ENCODE data around the gene VWA2.
"Not testable (repeated sequence)": the region's sequence is repeated elsewhere in the genome, so short reads cannot be mapped to it uniquely, and the experiment has no call there.

The VWA2 gene

DNA sequence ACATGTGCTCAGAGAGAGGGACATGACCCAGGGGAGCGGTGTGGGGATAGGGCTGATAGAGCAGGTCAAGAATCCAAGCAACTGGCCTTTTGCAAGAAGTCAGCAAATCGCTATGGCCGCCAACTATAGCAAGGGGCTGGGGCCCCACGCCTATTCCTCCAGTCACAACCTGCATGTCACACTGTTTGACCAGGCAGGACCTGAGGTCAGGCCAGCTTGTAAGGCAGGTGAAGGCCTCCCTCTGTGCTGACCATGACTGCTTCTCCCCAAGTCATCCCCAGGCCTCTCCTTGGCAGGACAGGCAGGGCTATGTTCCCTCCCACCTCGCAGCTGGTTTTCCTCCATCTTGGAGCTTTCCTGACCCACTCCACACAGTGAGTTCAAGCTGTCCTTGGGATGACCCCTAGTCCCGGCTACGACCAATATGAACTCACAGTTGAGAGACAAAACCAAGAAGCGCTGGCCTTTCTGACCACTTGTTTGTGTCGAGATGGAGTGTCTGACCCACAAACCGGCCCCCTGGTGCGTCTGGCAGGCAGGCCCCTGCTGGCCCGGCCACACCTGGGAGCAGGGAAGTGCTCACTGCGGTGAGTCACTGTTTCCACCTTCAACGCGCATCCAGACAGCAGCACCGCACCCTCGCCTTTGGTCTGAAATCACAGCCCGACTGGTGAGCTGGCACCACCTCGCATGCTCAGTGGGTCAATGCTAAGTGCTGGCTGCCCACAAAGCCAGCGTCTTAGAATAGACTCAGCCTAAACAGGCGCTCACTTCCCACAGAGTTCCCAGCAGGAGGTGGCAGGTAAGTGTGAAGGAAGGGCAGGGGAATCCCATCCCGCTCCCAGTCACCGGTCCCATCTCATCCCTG, 81.4 kb downstream of the VWA2 start:
- no peak for DNase-seq

GRCh38 chr10:114322344-114322743, 83.3 kb downstream of the VWA2 start:
- DNase-seq, result no peak

DNA sequence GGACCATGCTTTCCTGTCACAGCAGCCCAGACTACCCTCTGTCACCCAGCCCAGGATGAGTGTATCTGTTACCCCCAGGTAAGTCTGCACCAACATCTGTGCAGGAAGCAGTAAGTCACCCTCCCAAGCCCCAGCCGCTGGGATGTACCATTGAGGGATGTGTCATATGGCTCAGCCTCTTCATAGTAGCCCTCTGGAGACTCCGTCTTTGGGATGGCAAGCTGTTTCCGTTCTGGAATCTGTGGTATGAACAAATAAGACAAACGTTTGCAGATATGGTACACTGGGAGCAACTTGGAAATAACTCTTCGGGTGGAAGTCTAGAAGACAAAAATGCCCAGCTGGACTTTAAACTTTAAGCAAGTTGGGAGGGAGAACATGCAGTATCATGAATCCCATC, 84.0 kb downstream of the VWA2 start:
- no peak for DNase-seq

DNA sequence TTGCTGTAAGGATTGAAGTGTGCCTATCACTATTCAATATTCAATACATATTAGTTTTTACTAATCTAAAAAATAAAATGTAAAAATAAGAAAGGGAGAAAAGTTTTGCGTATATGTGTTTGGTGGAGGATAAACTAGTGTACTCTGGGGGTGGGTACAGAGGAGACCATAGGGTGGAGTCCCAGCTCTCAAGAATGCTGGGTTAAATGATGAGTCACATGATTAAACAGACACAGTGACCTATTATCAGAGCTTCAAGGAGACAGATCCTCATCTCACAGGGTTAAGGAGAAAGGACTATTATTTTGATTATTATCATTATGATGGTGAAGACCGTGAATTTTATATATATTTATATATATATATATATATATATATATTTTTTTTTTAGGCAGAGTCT, 87.7 kb downstream of the VWA2 start:
- DNase-seq, result no peak

DNA sequence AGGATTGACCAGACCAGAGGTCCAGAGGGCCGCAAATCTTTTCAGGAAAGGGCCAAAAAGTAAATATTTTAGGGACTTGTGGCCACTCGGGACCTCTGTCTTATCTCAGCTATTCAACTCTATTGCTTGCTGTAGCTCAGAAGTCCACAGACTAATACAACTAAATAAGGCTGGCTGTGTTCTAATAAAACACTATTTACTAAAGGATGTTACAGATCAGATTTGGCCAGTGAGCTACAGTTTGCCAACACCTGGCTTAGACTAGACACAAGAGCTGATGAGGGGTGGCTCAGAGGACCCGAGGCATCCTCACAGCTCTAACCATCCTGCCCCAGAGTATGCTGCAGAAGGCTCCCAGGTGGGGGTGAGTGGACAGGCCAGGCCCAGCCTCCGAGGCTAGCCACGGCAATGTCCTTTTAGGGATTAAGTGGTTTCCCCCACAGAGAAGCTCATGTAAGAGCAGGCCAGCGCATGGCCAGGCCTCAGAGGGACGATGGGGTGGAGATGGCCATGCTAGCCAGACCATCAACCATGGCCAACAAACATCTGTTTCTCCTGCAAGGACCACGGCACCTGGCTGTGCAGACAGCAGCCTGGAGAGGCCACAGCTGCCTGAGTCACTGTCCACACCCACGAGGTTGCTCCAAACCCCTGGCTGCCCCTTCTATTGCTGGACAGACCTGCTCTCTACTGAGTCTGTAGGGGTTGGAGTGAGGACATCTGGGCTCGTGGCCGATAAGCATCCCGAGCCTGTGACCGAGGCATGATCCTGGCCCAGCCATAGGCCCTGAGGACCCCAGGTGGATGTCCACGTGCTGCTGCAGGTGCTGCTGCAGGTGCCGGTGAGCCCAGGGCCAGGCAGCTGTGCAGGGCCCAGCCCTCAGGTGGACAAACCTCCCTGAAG, 88.7 kb downstream of the VWA2 start:
- DNase-seq, result no peak

DNA sequence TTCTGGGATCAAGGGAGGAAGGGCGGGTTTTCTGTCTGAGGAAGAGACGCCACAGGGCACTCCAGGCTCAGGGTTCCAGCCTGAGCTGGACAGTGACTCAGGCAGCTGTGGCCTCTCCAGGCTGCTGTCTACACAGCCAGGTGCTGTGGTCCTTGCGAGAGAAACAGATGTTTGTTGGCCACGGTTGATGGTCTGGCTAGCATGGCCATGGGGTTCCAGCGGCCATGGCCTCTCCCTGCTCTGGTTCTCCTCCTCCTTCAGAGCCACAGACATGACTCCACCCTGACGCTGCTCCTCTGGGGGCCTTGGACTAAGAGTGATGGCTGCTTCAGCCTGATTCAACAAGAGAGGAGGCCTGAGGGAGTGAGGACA, 89.4 kb downstream of the VWA2 start:
- DNase-seq, result no peak

DNA sequence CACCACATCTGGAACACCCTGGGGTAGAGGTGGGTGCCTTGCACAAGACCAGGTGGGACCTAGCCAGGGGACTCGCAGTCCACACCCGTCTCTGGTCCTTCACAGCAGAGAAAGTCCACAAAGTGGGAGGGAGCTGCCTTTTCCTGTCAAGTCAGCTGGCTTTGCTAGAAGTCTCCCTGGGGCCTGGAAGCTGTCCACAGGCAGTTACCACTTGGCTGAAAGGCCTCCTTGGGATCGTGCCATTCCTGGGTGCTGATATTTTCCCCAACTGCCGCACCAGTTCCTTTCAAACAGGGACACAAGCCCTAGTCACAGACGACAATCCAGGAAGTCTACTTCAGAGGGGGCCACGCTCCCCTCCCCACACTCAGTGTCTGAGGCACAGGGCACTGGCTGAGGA, 89.8 kb downstream of the VWA2 start:
- DNase-seq, result no peak

GRCh38 chr10:114329634-114330365, 90.7 kb downstream of the VWA2 start:
- DNase-seq, result no peak

- no peak for DNase-seq
Observed at GRCh38 chr10:114332301-114333192, 93.5 kb downstream of the VWA2 start.

GRCh38 chr10:114333441-114333840, 94.4 kb downstream of the VWA2 start:
- not testable (repeated sequence) for DNase-seq

DNA sequence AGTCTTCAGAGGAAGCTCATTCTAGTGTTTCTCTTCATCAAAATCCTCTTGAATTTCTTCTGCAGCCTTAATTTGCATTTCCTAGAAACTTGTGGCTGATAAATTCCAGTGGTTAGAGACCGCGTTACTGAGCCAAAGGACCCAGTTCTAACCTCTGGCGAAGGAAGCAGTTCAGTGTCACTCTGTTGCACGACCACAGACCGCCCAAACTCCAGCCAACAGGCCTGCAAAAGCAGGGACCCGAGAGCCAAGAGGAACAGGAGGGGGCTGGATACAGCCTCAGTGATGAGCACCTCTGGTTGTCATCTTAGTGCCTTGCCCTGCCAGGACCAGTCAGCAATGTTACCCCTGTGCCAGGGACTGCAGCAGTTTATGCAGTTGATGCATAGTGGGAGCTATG, 95.2 kb downstream of the VWA2 start:
- DNase-seq, result no peak

DNA sequence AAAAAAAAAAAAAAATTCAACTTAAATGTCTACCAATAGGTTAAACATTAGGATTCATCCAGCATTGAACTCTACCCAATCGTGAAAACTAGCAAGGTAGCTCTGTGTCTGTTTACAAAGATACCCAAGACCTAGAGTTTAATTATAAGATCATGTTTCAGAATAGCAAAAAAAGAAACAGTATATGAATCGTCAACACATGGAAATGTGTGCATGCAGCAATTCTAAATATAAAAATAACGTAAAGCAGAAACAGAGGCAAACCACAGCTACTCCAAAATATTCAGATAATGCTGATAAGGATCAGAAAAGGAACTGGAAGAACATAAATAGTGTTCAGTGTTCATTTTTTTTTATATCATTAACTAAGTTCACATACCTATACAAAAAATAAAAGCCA, 96.6 kb downstream of the VWA2 start:
- DNase-seq, result no peak

- DNase-seq, result no peak
Observed at GRCh38 chr10:114336823-114337509, 97.9 kb downstream of the VWA2 start.

GRCh38 chr10:114337510-114338462, 98.7 kb downstream of the VWA2 start:
- DNase-seq, result no peak

GRCh38 chr10:114340816-114341215, 101.8 kb downstream of the VWA2 start:
- DNase-seq, result no peak

All from activated naive CD4-positive, alpha-beta T cell (primary cell).